ENCODE measurements around the gene PLEKHA5.

GRCh38 chr12:19129122-19129485 is 429 bp upstream of the PLEKHA5 start:
- TF ChIP-seq CTCF (IDR thresholded peaks at IDR 0.05) (no peak), POLR2A (IDR thresholded peaks at IDR 0.05) (no peak)

All from heart left ventricle (tissue), 13 donors.